Measurements from ENCODE around the gene RPTOR. TPM values are rescaled to one million over a fixed set of nuclear protein-coding genes. Genes with fewer than 3 reads are reported as not detected.

Gene RPTOR
- polyA plus RNA-seq, 1 experiment, result 10.8 TPM

- H3K27me3 ChIP-seq (ENCODE audit: control insufficient read depth, insufficient read depth, low read length), result no peaks in the 10 kb centered on the region
- no peak for DNase-seq (ENCODE audit: low read depth)
- no peak overlapping the region for H3K4me3 ChIP-seq (ENCODE audit: low read depth, low read length)
- CTCF ChIA-PET, result no interaction called here
- TF ChIP-seq CTCF (IDR thresholded peaks at IDR 0.05; ENCODE audit: insufficient read depth, low read depth, low read length), result no peak
- H3K36me3 ChIP-seq (ENCODE audit: control insufficient read depth, insufficient read depth, low read length), result peaks cover 9% of the 10 kb centered on the region
- POLR2A ChIA-PET, result no interaction called here
Observed at GRCh38 chr17:80948019-80948975, 403.7 kb downstream of the RPTOR start.

GRCh38 chr17:80948976-80949450, 404.4 kb downstream of the RPTOR start:
- CTCF ChIA-PET, result no interaction called here
- POLR2A ChIA-PET, result no interaction called here
- Histone ChIP-seq H3K27me3 (ENCODE audit: control insufficient read depth, insufficient read depth, low read length) (no peaks in the 10 kb centered on the region), H3K4me3 (ENCODE audit: low read depth, low read length) (no peak overlapping the region), H3K36me3 (ENCODE audit: control insufficient read depth, insufficient read depth, low read length) (peaks cover 9% of the 10 kb centered on the region)
- no peak for TF ChIP-seq CTCF (IDR thresholded peaks at IDR 0.05; ENCODE audit: insufficient read depth, low read depth, low read length)
- no peak for DNase-seq (ENCODE audit: low read depth)

GRCh38 chr17:80949451-80950421, 405.1 kb downstream of the RPTOR start:
- CTCF ChIA-PET, result no interaction called here
- no peak for TF ChIP-seq CTCF (IDR thresholded peaks at IDR 0.05; ENCODE audit: insufficient read depth, low read depth, low read length)
- DNase-seq (ENCODE audit: low read depth), result no peak
- Histone ChIP-seq H3K27me3 (ENCODE audit: control insufficient read depth, insufficient read depth, low read length) (no peaks in the 10 kb centered on the region), H3K4me3 (ENCODE audit: low read depth, low read length) (no peak overlapping the region), H3K36me3 (ENCODE audit: control insufficient read depth, insufficient read depth, low read length) (peaks cover 9% of the 10 kb centered on the region)
- POLR2A ChIA-PET, result no interaction called here

GRCh38 chr17:80950466-80951120, 406.0 kb downstream of the RPTOR start:
- Histone ChIP-seq H3K36me3 (ENCODE audit: control insufficient read depth, insufficient read depth, low read length) (peaks cover 9% of the 10 kb centered on the region), H3K4me3 (ENCODE audit: low read depth, low read length) (no peak overlapping the region), H3K27me3 (ENCODE audit: control insufficient read depth, insufficient read depth, low read length) (no peaks in the 10 kb centered on the region)
- TF ChIP-seq CTCF (IDR thresholded peaks at IDR 0.05; ENCODE audit: insufficient read depth, low read depth, low read length), result no peak
- no peak for DNase-seq (ENCODE audit: low read depth)
- CTCF ChIA-PET, result no interaction called here
- POLR2A ChIA-PET, result no interaction called here

Measured in BJ (cell line).